Mucosa of gallbladder (tissue), 1 donor: ENCODE results near the gene STAMBP. TPM values are rescaled to one million over a fixed set of nuclear protein-coding genes. Genes with fewer than 3 reads are reported as not detected.
A peak's percentile ranks its signal among the peaks of the same experiment; 100 is the strongest.

Experiments
- DNase-seq: peaks from one replicate; pipeline ENCODE4 v3.0.0-alpha.2; 2020; ENCODE audit warnings: low spot score
- total RNA-seq: library from RNA; stranded (reverse); gene quantifications from one replicate; pipeline ENCODE4 v1.2.1, GENCODE V29; 2021
- donor health status: DM: no; HTN: no; CAD: no.

The STAMBP gene
- total RNA-seq, 1 donor from 2014 or later: 49.0 TPM

- no peak for DNase-seq
Measured at GRCh38 chr2:73906847-73907505, 78.2 kb downstream of the STAMBP start.

DNA sequence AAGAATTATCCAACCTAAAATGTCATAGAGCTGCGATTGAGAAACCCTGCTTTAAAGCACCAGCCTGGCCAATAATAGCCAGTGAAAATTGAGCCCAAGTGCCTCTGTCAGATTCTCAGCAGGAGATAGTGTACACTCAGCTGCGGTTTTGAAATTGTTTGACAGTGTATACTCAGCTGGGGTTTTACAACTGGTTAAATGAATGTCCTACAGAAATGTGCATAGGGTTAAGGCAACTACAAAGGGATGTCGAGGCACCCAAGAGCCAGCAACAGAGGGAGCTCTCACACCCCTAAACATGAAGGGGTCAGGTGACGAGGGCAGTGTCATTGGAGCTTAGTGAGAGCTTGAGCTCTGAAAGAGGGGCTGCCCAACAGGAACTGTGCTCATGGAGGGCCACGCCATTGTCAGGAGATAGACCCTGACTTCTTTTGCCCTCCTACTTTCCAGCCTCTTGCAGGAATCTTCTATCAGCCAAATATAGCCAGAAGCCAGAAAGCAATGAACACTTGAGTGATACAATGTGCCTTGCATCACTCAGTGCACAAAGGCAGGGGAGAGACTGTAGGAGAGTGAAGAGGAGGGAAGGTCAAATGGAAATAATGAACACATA lies 79.2 kb downstream of the STAMBP start:
- DNase-seq: peak; percentile 38

DNA sequence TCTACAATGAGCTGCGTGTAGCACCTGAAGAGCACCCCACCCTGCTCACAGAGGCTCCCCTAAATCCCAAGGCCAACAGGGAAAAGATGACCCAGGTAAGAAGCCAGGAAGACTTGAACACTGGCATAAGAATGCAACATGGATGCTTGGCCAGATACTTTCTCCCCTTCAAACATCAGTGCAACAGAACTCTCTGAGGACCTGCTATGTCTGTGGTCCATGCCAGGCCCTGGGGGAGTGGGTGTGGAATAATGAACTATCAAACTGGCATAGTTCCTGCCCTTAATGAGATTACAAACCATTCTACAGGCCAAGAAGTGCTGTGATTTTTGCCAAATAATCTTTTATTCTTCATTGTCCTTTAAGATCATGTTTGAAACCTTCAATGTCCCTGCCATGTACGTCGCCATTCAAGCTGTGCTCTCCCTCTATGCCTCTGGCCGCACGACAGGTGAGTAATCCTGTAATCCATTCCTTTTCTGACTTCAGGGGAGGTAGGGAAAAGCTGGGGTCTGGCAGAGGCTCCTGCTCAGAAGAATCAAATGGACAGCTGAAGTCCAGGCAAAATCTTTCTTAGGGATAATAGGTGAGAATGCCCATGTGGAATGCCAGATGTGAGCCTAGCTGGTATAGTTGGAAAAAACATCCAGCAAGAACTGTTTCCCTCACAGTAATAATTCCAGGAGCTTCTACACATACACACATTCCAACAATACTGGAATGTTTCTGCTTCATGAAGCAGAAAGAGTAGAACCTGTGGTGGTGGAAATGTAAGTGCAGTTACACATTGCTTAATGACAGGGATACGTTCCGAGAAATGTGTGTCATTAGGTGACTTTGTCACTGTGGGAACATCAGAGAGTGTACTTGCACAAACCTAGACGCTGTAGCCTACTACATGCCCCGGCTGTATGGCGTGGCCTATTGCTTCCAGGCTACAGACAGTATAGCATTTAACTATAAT lies 80.2 kb downstream of the STAMBP start:
- no peak for DNase-seq

DNA sequence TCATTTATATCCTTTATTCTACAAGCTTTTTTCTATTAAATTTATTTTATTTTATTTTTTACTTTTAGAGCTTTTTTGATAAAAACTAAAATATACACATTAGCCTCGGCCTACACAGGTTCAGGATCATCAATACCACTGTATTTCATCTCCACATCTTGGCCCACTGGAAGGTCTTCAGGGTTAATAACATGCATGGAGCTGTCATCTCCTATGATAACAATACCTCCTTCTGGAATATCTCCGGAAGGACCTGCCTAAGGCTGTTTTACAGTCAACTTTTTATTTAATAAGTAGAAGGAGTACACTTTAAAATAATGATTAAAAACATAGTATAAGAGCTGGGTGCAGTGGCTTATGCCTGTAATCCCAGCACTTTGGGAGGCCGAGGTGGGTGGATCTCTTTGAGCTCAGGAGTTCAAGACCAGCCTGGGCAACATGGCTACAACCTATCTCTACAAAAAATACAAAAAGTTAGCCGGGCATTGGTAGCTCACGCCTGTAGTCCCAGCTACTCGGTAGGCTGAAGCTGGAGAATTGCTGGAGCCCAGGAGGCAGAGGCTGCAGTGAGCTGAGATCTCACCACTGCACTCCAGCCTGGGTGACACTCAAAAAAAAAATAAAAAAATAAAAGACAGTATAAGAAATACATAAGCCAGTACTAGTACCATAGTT lies 82.2 kb downstream of the STAMBP start:
- DNase-seq: no peak

GRCh38 chr2:73911548-73912208 lies 82.9 kb downstream of the STAMBP start:
- no peak for DNase-seq

DNA sequence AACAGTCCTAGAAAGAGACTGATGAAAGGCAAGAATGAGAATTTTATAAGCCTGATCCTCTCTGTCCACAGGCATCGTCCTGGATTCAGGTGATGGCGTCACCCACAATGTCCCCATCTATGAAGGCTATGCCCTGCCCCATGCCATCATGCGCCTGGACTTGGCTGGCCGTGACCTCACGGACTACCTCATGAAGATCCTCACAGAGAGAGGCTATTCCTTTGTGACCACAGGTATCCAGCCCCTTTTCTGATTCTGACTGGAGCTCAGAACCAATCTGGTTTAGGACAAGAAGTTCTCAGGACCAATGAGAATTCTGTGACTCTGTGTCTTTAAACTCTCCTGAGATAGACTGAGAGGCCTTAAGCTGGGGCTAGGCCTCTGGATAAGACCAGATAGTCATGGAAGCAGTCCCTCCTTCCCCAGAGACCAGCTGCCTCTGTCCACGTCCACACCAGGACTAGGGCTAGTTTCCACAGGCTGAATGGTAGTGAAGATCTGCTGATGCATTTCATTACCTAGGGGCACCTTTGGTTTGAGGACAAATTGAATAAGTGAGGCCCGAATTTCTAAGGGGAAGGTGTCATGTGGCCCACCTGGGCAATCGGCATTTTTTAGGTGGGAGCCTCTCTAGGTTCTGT lies 84.8 kb downstream of the STAMBP start:
- DNase-seq: no peak

GRCh38 chr2:73914667-73915066 lies 85.9 kb downstream of the STAMBP start:
- no peak for DNase-seq

DNA sequence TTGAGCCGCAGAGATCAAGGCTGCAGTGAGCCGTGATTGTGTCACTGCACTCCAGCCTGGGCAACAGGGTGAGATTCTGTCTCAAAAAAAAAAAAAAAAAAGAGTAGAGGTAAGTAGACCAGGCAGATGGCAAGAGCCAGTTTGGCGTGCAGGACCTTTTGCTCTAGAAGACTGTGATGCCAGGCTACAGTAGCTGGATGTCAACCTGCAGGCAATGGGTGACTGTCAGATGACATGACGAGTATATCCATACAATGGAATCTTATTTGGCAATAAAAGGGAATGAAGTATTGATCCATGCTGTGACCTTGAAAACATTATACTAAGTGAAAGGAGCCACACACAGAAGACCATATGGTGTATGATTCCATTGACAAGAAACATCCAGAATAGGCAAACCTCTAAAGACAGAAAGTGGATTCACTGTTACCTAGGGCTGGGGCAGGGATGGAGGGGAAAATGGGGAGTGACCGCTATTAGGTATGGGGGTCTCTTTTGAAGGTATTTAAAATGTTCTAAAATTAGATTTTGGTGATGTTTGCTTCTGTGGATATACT lies 86.8 kb downstream of the STAMBP start:
- no peak for DNase-seq

DNA sequence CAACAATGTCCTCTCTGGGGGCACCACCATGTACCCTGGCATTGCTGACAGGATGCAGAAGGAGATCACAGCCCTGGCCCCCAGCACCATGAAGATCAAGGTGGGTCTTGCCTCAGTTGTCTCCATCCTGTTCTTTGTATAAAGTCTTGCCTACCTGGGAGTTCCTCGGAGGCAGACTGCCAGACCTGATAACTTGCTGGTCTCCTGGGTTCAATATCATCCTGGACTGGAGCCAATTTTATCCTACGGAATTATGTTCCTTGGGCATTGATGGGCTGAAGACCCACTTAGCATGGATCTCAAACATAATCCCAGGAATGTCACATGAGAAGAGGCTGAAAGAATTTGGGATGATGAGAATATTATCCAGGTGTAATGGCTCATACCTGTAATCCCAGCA lies 87.9 kb downstream of the STAMBP start:
- DNase-seq: no peak

DNA sequence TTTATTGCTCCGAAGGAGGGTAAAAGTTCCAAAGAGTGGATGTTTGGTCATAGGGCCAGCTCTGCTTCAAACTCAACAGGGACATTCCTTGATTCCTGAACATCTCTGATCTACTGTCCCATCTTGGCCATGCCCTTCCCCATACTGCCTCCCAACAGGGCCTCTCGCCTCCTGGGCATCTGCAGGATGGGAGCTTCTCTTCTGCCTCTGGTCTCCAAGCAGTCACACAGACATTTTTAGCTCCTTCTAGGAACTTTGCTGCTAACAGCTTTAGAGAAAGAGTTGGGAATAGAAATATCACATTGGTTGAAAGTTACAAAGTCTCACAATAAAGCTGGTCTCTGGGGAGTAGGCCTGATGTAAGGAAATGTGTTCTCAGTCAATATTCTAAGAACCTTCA lies 88.5 kb downstream of the STAMBP start:
- DNase-seq: no peak

- DNase-seq: no peak
Measured at GRCh38 chr2:73917696-73918207, 89.0 kb downstream of the STAMBP start.

GRCh38 chr2:73918856-73919255 lies 90.1 kb downstream of the STAMBP start:
- DNase-seq: no peak

GRCh38 chr2:73919596-73920228 lies 91.0 kb downstream of the STAMBP start:
- no peak for DNase-seq

DNA sequence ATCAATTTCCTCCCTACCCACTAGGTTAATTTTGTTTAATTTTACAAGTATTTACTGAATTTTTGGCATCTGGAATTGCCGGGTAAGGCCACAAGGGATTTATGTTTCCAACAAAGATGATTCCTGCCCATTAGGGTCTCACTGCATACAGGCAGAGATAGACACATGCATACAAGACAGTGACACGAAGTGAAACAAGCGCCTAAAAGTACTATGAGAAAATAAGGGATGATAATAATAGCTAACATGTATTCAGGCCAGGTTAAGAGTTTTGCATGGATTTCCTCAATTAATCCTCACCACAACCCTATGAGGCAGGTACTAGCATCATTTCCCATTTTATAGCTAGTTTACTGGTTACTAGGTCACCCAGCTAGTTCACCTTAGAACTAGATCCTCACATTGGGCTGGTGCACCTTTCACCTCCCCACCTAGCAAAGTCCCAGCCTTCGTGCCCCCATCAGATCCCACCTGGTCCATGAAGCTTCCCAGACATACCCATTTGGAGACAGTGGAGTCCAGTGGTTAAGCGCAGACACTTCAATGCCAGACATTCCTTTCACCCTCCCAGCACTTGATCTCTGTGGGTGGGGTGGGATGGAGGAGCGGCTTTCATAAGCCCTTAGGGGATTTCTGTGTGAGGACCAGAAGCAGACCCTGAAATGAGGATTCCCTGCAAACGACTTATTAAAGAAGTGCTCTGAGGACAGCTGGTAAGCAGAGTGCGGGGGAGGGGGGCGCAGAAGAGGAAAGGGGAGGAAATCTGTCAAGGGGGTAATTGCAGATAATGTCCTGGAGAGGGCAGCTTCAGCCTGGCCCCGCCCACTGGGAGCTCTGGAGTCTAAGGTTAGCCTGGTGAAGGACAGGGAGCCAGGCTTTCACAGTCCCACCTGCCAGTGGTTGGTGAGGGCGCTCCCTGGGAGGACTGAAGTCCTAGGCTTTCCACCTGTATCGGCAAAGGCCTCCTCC lies 92.1 kb downstream of the STAMBP start:
- no peak for DNase-seq

DNA sequence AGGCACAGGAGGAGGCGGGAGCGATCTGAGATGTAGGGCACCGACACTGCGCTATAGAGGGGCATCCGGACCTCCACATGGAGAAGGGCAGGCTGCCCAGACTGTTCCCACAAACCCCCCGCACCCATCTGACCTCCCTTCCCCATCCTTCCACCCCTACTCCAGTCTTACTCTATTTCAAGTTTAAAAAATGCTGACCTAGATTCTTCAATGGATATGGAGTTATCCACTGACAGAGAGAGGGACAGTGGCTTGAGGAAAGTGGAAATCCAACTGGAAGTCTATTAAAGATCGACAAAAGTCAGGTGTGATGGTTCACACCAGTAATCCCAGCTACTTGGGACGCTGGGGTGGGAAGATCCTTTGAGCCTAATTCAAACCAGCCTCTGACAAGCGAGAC lies 92.8 kb downstream of the STAMBP start:
- DNase-seq: no peak

DNA sequence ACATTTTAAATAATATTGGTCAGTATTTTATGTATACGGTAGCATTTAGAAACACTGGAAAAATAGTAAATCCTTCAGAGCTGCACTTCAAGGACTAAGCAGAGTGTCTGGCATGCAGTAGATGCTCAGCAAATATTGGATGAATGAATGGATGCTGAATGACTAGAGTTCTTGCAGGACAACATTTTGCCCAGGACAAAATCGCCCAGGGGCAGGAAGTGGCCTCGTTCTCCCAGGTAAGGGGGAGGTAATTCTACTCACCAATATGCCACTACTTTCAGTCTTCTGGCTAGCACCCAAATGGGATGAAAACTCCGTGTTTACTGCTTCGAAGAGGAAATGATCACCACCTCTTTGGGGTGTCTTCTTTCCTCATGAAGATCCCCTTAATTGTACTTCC lies 93.9 kb downstream of the STAMBP start:
- no peak for DNase-seq
